Suppressor macrophage treated with lipopolysaccharide for 1 hour (primary cell): Measurements from ENCODE around the gene TMEM167A.

ENCODE experiments used
- DNase-seq, 3 donors: peaks; one replicate each; pipeline ENCODE4 v3.0.0-alpha.2; 2020 to 2022

The TMEM167A gene

DNA sequence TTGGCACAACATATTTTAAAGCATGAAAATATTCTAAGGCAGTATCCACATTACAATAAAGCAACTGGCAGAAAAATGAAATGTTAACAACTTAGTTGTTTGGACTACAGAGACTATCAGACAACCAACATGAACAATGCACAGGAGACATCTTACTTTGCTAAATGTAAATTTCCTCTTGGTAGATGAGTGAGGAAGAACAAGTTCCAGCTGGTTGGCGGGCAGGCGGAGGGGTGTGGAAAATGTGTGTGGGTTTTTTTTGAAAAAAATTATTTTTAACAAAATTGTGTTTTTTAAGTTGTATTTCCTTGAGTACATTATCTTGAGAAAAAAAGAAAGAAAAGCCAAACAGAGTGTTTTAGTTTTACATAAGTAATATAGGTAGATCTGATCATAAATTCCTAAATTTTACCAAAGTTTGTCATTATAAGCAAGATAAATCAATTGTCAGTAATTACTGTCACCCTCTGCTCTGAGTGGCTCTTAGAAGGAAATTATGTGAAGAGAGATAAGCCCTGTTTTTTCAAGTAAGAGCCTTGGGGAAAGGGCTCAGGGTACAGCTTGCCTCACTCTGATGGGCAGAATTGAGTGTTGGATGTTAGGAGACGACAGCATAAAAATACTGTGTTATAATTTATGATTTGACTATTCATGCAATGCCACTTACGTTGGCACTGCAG is 42.5 kb downstream of the TMEM167A start:
- no peak for DNase-seq

DNA sequence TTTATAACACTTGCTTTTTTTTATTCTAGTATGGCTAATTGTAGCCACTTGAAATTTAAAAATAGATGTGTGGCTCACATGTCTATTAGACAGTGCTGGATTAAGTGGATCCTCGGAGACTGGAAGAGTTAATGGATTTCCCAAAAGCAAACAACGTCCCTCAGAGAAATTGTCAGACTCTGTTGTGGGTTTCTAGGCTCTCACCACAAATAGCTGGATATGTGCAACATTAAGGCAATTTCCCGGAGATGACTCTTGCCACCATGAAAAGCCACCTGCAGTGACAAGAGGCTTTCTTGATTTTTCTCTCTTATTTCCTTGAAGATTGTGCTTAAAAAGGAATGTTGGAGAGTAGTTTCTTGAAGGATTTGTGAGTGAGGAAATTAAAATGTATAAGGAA is 43.2 kb downstream of the TMEM167A start:
- no peak for DNase-seq

DNA sequence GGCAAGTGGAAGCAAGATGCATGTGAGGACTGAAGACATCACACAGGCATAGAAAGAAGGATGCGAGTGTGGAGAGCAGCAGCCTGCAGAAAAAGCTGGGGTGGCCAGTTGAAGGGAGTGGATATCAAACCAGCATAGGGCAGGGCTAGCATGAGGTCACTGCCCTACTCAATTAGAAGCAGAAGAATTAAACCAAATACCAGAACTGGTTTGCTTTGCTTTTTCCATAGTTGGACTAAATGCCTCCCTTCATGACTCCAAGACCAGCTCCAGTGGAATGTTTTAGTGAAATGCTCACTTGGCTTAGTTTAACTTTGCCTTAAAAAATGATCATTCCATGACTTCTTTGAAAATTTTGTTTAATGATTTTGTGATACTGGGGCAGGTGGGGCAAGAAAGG is 45.8 kb downstream of the TMEM167A start:
- no peak for DNase-seq

DNA sequence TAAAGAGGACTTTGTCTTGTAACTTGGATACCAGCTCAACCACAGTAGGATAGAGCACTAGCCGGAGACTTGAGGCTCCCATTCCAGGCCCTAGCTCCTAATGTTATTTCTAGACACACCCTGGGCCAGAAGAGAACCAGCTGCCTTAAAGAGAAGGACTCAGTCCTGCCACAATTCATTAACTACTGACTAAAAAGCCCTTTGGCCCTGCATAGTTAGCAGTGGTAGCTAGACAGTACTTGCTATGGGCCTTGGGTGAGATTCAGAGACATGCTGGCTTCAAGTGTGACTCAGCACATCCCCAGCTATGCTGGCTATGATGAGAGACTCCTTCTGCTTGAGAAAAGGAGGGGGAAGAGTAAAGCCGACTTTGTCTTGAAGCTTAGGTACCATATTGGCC is 47.3 kb downstream of the TMEM167A start:
- DNase-seq: no peak

DNA sequence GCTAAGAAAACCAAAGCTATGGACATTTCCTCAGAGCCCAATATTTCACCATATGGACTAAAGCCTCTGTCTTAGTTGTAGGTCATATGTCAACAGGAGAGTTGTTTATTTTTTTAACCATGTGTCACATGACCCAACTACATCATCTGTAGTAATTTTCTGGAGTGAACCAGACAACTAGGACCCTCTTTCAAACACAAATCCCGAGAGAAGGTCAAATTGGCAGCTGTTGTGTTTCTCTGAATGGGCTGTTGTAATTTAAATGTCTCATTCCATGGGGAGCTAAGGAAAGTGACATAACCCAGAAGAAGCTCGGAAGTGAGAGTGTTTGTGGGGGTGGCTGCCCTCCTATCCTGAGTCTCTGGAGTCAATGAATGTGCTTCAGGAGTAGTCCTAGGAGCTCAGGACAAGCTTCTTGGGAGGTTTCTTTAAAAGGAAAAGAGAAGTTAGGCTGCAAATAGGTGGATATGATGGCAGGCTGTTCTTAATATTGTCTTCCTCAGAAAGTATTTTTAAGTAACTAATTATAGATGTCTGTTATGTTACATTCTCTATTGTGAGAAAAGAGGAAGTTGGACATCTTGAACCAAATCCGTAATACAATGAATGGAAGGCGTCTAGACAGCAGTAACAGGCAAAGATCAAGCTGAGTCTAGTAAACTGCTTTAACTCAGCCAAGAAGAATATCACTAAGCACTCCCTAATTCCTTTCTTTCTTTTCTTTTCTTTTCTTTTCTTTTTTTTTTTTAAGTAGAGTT is 50.1 kb downstream of the TMEM167A start:
- peak; percentile 12 to 28 (median 24) for DNase-seq

DNA sequence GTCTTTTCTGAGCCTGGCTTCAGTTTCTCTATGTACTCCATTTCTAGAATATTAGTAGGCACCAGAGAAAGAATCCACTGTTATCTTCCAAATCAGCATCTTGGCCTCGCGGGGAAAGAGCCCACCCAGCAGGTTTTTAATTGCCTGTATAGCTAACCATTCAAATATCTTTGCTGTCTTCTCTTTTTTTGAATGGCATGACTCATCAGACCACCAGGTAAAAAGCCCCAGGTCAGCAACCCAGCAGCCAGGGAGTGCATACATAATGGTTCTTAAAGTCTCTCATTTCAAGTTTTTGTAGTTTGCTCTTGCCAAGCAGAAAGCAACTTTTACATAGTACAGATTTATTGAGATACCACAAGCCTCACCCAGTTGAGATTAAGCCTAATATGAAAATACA is 50.7 kb downstream of the TMEM167A start:
- no peak for DNase-seq

- DNase-seq: no peak
These were observed 51.3 kb downstream of the TMEM167A start for GRCh38 chr5:83025690-83026478.

GRCh38 chr5:83022334-83022733 is 54.9 kb downstream of the TMEM167A start:
- DNase-seq: no peak

GRCh38 chr5:83015676-83016075 is 61.5 kb downstream of the TMEM167A start:
- no peak for DNase-seq

DNA sequence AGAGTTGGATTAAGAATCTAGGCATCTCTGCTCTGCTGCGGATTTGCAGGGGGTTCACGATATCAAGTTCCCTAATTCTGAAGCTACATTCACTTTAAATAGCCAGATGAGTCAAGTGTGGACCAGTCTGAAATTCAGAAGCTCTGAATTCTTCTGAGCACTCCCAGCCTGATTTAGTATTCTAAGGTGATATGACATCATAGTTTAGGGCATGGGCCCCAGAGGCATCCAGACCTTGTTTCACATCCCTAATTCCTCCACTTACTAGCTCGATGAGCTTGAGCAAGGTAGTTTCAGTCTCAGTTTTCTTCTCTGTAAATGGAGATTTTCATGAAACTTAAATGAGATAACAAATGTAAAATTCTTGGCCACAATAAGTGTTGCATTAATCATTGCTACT is 65.2 kb downstream of the TMEM167A start:
- peak; percentile 36 to 63 (median 51) for DNase-seq

GRCh38 chr5:83009408-83009807 is 67.8 kb downstream of the TMEM167A start:
- no peak for DNase-seq

DNA sequence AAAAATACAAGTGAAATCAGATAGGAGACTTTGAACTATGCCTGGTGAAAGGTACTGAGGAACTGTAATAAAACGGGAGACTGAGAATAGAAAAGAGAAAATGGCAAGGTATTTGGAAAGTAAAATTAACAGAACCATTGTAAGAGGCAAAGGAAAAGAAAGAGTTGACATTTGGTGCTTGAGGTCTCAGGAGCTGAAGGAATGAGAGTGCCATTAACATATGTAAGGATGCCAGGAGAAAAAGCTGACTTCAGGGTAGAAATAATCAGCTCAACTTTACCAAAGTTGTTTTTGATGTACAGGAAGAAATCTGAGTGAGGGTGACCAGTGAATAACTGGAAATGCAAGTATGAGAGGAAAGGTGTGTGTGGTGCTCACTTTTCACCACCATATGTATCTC is 69.4 kb downstream of the TMEM167A start:
- DNase-seq: no peak

DNA sequence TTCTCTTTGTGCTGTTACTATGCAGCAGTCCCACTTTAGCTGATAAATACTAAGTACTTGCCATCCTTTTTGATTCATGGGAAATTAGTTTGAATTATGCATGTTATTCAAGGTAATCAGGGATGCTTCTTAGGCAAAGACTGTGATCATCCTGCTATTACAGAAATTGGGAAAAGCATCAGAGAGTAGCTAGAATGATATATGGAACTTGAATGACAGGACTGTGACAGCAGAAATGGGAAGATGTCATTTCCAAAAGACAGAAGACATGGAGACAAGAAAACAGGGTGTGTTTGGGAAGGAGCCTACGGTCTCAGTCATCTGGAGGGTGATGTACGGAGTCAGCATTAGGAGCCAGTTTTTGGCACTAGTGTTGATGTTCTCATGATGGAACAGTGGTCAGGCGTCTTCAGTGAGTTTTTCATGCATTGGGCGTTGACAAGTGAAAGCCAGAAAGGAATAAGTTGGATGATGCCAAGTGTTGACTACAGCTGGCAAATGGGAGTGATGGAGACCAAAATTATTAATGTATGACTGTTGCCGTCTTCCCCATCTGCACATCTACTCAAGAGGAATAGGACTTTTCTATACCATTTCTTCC is 70.4 kb downstream of the TMEM167A start:
- DNase-seq: no peak

DNA sequence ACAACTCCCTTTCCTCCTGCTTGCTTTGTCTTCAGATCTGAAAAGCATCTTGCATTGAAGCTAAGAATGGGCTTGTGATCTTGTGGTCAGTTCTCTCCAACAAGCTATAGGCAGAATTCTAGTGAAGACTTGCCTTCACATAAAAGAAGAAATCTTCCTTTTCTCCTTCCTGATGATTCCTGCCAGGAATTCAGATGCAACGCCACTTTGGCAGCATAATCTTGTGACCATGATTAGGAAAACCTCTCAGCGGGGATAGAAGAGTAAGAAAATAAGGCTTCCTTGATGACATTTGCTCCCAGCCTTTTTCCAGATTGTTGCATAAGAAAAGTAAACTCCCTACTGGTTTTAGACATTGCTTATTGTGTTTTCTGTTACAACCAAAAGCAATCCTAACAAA is 73.4 kb downstream of the TMEM167A start:
- DNase-seq: no peak
